ENCODE data around the gene HLA-DMA.

HLA-DMA gene

GRCh38 chr6:32974016-32974333 is 21.1 kb upstream of the HLA-DMA start:
- no peak for DNase-seq

DNA sequence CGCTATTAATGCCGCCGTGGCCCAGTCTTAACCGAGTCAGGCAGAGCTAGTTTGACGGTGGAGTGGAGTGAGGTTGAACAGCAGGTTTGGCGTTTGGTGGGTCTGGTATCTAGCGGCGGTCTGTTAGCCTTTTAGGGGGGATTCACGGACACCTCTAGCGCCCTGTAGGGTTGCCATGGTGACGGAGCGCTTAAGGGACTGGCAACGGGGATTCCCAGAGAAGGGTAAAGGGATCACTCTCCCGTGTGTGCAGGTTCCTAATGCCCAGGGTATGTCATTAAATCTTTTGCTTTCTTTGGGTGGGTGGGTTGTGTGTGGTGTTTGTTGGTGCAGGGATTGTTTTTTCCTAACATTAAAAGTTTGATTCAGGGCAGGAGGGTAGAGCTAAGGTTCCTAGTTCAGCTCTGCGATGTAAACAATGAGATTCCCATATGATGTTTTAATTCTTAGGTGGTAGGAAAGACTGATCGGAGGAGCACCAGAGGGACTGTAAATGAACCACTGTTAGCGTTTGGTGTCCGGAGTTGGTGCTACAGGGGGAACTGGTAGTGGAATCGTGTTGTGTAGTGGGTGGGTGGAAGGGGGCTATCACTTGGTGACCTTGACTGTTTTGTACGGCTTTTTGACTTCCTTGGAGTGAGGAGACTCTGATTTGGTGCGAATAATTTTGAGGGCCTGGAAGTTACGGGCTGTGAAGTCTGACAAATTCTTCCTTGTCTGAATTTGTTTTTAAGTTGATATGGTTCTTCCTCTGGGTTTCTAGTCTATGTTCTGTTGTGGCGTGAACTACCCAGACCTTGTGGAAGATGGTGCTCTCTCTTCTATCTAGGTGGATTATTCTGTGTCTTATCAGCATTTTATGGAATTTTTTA is 20.5 kb upstream of the HLA-DMA start:
- DNase-seq = peak in 1 of 2 experiments; percentile 22

GRCh38 chr6:32972353-32973143 is 19.7 kb upstream of the HLA-DMA start:
- DNase-seq = no peak

GRCh38 chr6:32971581-32972352 is 18.9 kb upstream of the HLA-DMA start:
- DNase-seq = peak; percentile 99

GRCh38 chr6:32971242-32971580 is 18.3 kb upstream of the HLA-DMA start:
- no peak for DNase-seq

- peak; percentile 49 to 64 for DNase-seq
These were observed 17.7 kb upstream of the HLA-DMA start for GRCh38 chr6:32970413-32971241.

DNA sequence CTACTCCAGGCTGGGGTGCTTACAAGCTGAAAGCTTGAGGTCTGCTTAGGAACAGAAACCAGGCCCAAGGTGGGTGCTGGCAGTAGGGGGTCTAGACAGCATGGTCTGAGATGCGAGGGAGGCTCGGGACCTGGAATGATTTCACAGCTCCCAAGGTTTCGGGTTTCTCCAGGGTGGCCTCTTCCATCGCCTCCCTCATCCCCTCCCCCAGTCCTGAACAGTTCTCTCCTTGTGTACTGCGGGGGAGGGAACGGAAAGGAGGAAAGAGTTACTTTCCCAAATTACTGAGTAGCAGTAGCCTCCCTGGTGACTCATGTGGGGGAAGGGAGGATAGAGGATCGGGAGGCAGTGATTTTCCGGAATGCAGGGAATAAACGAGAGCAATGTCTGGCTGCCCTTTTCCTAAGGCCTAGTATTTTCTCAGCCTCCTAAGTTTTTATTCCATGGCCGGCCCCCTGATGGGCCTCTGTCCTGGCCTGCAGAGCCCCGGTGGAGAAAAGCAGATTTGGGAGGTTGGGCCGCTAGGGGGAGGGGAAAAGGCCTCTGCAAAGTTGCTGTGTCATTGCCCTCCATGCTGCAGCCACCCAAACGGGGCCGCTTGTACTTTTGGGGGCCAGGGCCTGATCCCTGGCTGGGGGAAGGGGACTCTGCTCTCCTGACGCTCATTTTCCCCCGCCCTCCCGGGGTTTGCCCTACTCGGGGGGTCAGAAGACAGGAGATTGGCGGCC is 17.0 kb upstream of the HLA-DMA start:
- DNase-seq = peak; percentile 62 to 65

DNA sequence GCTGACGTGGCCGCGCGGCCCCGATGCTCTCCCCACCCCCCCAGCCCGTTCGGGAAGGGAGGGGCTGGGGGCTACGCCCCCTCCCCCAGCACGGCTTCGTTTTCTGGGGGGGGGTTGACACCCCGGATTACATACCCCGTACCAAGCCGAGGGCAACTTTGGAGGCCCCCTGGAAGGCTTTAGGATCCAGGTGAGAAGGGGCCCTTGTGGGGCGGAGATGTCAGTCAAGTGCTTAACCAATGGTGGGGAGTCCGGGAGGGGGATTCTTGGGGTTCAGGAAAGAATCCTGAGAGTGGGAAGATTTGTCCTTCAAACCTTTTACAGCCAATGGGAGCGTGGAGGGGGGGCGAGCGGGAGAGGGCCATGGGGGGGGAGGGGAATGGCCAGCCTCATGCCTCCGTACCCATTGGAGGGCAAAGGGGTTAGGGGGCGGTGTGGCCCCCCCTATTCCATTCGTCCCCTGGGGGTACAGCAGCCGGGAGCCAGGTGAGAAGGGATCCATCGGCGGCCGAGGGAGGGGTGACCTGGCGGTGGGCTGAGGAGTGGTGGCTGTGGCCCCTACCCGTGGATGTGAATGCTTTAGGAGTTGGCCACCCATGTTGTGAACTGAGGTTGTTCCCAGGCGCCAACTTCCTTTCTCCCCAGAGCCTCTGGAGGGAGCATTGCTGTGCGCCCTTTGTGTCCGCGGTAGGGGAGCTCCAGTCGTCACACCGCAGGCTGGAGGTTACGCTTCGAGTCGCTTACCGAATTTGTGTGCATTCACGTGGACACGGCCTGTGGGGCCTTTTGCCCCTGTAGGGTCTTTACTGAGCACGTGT is 16.2 kb upstream of the HLA-DMA start:
- DNase-seq = peak; percentile 60 to 68

DNA sequence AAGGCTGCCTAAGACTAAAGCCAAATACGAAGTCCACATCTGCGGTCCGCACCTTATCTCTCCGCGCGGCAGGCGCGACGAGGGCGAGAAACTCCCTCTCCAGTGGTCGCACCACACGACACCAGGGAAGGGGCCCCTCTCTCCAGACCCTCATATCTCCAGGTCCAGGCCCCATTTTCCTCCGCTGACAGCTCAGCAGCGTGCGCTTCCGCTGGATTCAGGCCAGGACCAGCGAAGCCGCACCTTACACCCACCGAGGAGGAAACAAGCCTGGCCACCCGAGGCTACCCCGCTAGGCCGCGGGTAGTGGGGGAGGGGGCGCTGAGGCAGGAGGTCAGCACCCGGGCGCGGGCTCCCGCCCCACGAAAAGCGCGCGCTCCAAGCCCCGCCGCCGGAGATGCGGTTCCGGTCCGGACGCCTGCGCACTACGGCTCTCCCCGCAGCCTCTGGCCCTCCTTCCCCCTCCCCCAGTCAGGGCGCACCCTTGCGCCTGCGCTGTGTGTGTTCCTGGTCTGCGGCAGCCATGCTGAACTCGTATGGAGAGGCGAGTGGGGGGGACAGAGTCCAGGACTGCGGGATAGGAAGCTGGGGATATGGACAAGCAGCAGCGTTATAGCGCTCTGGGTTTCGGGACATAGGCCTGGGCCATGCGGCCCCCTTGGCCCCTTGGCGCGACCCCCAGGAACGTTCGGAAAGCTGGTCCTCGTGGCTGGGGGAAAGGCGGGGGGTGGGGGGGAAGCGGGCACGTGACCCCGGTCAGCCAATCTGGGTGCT is 15.4 kb upstream of the HLA-DMA start, which contains the start of gene BRD2:
Gene BRD2 (plus strand): TSS at position 502 of the 774 bp plus-strand sequence. CDS start 4,305 bp downstream, outside the sequence.
- DNase-seq = peak; percentile 90 to 96

GRCh38 chr6:32967151-32968091 is 14.5 kb upstream of the HLA-DMA start:
- peak in 1 of 2 experiments; percentile 39 for DNase-seq

GRCh38 chr6:32964776-32965175 is 11.9 kb upstream of the HLA-DMA start:
- no peak for DNase-seq

- no peak for DNase-seq
These were observed 11.0 kb upstream of the HLA-DMA start for GRCh38 chr6:32963866-32964265.

DNA sequence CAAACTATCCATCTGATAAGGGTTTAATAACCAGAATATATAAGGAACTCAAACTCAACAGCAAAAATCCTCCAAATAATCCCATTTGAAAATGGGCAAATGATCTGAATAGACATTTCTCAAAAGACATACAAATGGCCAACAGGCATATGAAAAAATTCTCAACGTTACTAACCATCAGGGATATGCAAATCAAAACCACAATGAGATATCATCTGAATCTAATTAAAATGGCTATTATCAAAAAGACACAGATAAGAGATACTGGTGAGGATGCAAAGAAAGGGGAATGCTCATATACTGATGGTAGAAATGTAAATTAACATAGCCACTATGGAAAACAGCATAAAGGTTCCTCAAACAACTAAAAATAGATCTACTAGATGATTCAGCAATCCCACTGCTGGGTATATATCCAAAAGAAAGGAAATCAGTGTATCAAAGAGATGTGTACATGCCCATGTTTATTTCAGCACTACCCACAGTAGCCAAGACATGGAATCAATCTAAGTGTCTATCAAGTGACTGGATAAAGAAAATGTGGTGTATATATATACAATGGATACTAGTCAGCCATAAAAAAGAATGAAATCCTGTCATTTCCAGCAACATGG is 9.4 kb upstream of the HLA-DMA start:
- no peak for DNase-seq

DNA sequence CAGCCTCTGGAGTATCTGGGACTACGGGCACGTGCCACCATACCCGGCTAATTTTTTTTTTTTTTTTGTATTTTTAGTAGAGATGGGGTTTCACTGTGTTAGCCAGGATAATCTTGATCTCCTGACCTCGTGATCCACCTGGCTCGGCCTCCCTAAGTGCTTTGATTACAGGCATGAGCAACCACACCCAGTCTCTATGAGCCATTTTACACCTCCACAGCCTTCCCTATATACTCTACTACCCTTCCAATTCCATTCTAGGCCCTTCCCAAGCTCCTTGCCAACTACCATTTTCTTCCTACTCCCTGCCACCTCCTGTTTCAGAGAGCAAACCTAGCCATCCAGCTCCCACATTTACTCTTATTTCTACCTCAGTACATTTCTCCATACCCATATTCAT is 7.7 kb upstream of the HLA-DMA start:
- DNase-seq = no peak

- DNase-seq = no peak
These were observed 3.3 kb upstream of the HLA-DMA start for GRCh38 chr6:32956176-32956575.

- DNase-seq = no peak
These were observed 2.3 kb upstream of the HLA-DMA start for GRCh38 chr6:32954986-32955802.

- no peak for DNase-seq
These were observed 1.4 kb upstream of the HLA-DMA start for GRCh38 chr6:32954267-32954666.

All from NCI-H1930 (cell line).